ENCODE measurements around the gene RAB8B.

DNA sequence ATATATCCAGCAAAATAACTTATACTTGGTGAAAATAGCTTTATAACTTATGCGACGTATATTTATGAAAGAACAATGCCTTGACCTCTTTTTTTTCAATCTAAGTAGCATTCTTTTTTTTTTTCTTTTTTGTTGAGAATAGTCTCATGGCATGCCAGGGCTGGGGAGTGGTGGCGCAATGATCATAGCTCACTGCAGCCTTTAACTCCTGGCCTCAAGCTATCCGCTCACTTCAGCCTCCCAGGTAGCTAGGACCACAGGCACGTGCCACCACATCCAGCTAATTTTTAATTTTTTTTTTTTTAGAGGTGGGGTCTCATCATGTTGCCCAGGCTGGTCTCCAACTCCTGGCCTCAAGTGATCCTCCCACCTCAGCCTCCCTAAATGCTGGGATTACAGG lies 43.5 kb downstream of the RAB8B start:
- TF ChIP-seq POLR2AphosphoS5 (IDR thresholded peaks at IDR 0.05; ENCODE audit: borderline replicate concordance, low read depth, low read length) (no peak), EZH2 (IDR thresholded peaks at IDR 0.05) (no peak)

Measured in SK-N-MC (cell line).